Measurements from ENCODE around the gene DENND1B. TPM values are rescaled to one million over a fixed set of nuclear protein-coding genes. Genes with fewer than 3 reads are reported as not detected.

Gene DENND1B
- polyA plus RNA-seq, 1 donor (not counting 4 experiments of a cell fraction or from before 2014, with no cell fraction given), result 7.6 TPM

DNA sequence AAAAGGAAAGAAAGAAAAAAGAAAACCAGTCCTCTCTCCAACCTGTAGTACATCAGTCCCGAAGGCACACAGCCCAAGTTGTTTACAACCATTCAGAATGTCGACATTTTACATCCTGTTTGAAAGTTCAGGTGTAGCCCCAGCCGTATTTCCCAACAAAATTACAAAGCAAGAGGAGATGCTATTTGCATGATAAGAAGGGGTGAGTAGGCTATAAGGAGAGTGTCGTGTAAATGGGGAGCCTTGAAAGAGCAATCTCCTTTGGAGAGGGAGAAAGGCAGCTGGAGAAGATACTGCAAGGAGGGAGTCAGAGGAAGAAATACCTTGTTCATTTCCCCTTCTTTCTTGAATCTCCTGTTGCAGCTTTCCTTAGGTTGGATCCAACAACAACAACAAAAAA lies 35.5 kb upstream of the DENND1B start:
- FAIRE-seq, result no peak

GRCh38 chr1:197808880-197809279 lies 33.6 kb upstream of the DENND1B start:
- H3K4me3 ChIP-seq (ENCODE audit: control insufficient read depth in 2 of 3, extremely low read depth in 1 of 3, insufficient read depth in 2 of 3, low read depth in 1 of 3, low read length in 3 of 3), result no peak overlapping the region
- dilution Hi-C loops (cut with MboI; ENCODE audit: extremely low pct_ligation_motif_present, low sequenced_read_pairs), result no loop called here
- H3K9ac ChIP-seq (ENCODE audit: control insufficient read depth, extremely low read depth, insufficient read depth, low read length), result no peak overlapping the region
- H4K20me1 ChIP-seq (ENCODE audit: control insufficient read depth, extremely low read depth, insufficient read depth, low read length), result no peaks in the 10 kb centered on the region
- H3K36me3 ChIP-seq (ENCODE audit: control insufficient read depth in 2 of 2, extremely low read depth in 1 of 2, insufficient read depth in 2 of 2, low read length in 2 of 2), result no peaks in the 10 kb centered on the region
- H3K9me1 ChIP-seq (ENCODE audit: control insufficient read depth, extremely low read depth, insufficient read depth, low read length), result no peaks in the 10 kb centered on the region
- H3K27me3 ChIP-seq (ENCODE audit: control insufficient read depth, extremely low read depth, insufficient read depth, low read length), result no peaks in the 10 kb centered on the region
- DNase-seq (ENCODE audit: low read depth, low spot score) (no peak), FAIRE-seq (no peak)
- no peaks in the 10 kb centered on the region for H3K4me1 ChIP-seq (ENCODE audit: control insufficient read depth, extremely low read depth, insufficient read depth, low read length)
- no peak for TF ChIP-seq EZH2 (IDR thresholded peaks at IDR 0.05; ENCODE audit: low read length)
- TF ChIP-seq, protein P1, sequence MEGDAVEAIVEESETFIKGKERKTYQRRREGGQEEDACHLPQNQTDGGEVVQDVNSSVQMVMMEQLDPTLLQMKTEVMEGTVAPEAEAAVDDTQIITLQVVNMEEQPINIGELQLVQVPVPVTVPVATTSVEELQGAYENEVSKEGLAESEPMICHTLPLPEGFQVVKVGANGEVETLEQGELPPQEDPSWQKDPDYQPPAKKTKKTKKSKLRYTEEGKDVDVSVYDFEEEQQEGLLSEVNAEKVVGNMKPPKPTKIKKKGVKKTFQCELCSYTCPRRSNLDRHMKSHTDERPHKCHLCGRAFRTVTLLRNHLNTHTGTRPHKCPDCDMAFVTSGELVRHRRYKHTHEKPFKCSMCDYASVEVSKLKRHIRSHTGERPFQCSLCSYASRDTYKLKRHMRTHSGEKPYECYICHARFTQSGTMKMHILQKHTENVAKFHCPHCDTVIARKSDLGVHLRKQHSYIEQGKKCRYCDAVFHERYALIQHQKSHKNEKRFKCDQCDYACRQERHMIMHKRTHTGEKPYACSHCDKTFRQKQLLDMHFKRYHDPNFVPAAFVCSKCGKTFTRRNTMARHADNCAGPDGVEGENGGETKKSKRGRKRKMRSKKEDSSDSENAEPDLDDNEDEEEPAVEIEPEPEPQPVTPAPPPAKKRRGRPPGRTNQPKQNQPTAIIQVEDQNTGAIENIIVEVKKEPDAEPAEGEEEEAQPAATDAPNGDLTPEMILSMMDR (optimal IDR thresholded peaks at IDR 0.05 in 1 of 3, IDR thresholded peaks at IDR 0.05 in 1 of 3, conservative IDR thresholded peaks at IDR 0.05 in 1 of 3; ENCODE audit: extremely low read depth in 1 of 3, insufficient read depth in 2 of 3, low read length in 3 of 3), result no peak
- no peak overlapping the region for H3K4me2 ChIP-seq (ENCODE audit: control insufficient read depth, extremely low read depth, insufficient read depth, low read depth, low read length)
- H3K79me2 ChIP-seq (ENCODE audit: control insufficient read depth, insufficient read depth, low read length), result no peaks in the 10 kb centered on the region
- no peak overlapping the region for H3K27ac ChIP-seq (ENCODE audit: control insufficient read depth, insufficient read depth, low read length)
- no peaks in the 10 kb centered on the region for H3K9me3 ChIP-seq (ENCODE audit: control insufficient read depth, low read depth, low read length)
- H2AFZ ChIP-seq (ENCODE audit: control insufficient read depth, low read length), result no peak overlapping the region

More for the DNA sequence above, 35.5 kb upstream of the DENND1B start:
- no peak overlapping the region for H3K27ac ChIP-seq (ENCODE audit: control insufficient read depth, insufficient read depth, low read length)
- no peak overlapping the region for H2AFZ ChIP-seq (ENCODE audit: control insufficient read depth, low read length)
- H3K4me3 ChIP-seq (ENCODE audit: control insufficient read depth in 2 of 3, extremely low read depth in 1 of 3, insufficient read depth in 2 of 3, low read depth in 1 of 3, low read length in 3 of 3), result no peak overlapping the region
- no peaks in the 10 kb centered on the region for H3K4me1 ChIP-seq (ENCODE audit: control insufficient read depth, extremely low read depth, insufficient read depth, low read length)
- no peaks in the 10 kb centered on the region for H3K9me3 ChIP-seq (ENCODE audit: control insufficient read depth, low read depth, low read length)
- H3K27me3 ChIP-seq (ENCODE audit: control insufficient read depth, extremely low read depth, insufficient read depth, low read length), result no peaks in the 10 kb centered on the region
- dilution Hi-C loops (cut with MboI; ENCODE audit: extremely low pct_ligation_motif_present, low sequenced_read_pairs), result no loop called here
- H3K9me1 ChIP-seq (ENCODE audit: control insufficient read depth, extremely low read depth, insufficient read depth, low read length), result no peaks in the 10 kb centered on the region
- H4K20me1 ChIP-seq (ENCODE audit: control insufficient read depth, extremely low read depth, insufficient read depth, low read length), result no peaks in the 10 kb centered on the region
- no peaks in the 10 kb centered on the region for H3K36me3 ChIP-seq (ENCODE audit: control insufficient read depth in 2 of 2, extremely low read depth in 1 of 2, insufficient read depth in 2 of 2, low read length in 2 of 2)
- H3K9ac ChIP-seq (ENCODE audit: control insufficient read depth, extremely low read depth, insufficient read depth, low read length), result no peak overlapping the region
- H3K79me2 ChIP-seq (ENCODE audit: control insufficient read depth, insufficient read depth, low read length), result no peaks in the 10 kb centered on the region
- no peak for DNase-seq (ENCODE audit: low read depth, low spot score)
- no peak overlapping the region for H3K4me2 ChIP-seq (ENCODE audit: control insufficient read depth, extremely low read depth, insufficient read depth, low read depth, low read length)
- no peak for TF ChIP-seq EZH2 (IDR thresholded peaks at IDR 0.05; ENCODE audit: low read length)
- TF ChIP-seq, protein P1 (optimal IDR thresholded peaks at IDR 0.05 in 1 of 3, IDR thresholded peaks at IDR 0.05 in 1 of 3, conservative IDR thresholded peaks at IDR 0.05 in 1 of 3; ENCODE audit: extremely low read depth in 1 of 3, insufficient read depth in 2 of 3, low read length in 3 of 3), result no peak
